Sigmoid colon (tissue), 4 donors: ENCODE results near the gene PTPRQ.
"Not testable (repeated sequence)": the region's sequence is repeated elsewhere in the genome, so short reads cannot be mapped to it uniquely, and the experiment has no call there.

Experiments used
- EP300 ChIP-seq, 4 donors: sonication (generic); formaldehyde crosslinking; IDR thresholded peaks; one replicate each; pipeline ENCODE4 v1.6.1; 2017; ENCODE audit warnings: antibody characterized with exemption in 4 of 4
- POLR2A ChIP-seq, 2 donors: fragments of 450-650 bp; IDR thresholded peaks; one replicate each; pipeline ENCODE4 v1.6.1; 2016; ENCODE audit warnings: antibody characterized with exemption in 2 of 2, mild to moderate bottlenecking in 2 of 2, moderate library complexity in 2 of 2
- POLR2AphosphoS5 ChIP-seq, 4 donors: sonication (generic); formaldehyde crosslinking; IDR thresholded peaks; one replicate each; pipeline ENCODE4 v1.6.1; 2017; ENCODE audit warnings: antibody characterized with exemption in 4 of 4
- TF ChIP-seq, protein P1 (sequence below), 4 experiments: fragments of 450-650 bp in 3 of 4; fragments of 200-600 bp in 1 of 4; IDR thresholded peaks; one replicate each; pipeline ENCODE4 v1.5.1; 2016 to 2019; ENCODE audit warnings: antibody characterized with exemption in 4 of 4, mild to moderate bottlenecking in 3 of 4, moderate library complexity in 2 of 4

DNA sequence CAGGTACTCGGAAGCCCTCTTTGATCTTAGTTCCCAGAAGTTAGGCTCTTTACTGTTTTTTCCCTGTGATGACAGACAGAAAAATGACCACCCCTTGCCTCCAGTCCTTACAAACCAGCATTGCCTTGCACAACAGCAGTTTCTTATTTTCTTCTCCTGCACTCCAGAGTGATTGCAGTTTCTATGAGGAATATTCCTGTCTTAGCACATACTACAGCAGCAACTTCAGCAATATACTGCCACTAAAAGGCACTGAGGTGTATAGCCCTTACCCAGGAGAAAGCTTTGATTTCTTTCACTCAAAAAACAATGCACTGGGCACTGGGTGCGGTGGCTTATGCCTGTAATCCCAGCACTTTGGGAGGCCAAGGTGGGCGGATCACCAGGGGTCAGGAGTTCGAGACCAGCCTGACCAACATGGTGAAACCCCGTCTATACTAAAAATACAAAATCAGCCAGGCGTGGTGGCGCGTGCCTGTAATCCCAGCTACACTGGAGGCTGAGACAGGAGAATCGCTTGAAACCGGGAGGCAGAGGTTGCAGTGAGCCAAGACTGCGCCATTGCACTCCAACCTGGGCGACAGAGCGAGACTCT, 232.1 kb downstream of the PTPRQ start:
- TF ChIP-seq, protein P1, sequence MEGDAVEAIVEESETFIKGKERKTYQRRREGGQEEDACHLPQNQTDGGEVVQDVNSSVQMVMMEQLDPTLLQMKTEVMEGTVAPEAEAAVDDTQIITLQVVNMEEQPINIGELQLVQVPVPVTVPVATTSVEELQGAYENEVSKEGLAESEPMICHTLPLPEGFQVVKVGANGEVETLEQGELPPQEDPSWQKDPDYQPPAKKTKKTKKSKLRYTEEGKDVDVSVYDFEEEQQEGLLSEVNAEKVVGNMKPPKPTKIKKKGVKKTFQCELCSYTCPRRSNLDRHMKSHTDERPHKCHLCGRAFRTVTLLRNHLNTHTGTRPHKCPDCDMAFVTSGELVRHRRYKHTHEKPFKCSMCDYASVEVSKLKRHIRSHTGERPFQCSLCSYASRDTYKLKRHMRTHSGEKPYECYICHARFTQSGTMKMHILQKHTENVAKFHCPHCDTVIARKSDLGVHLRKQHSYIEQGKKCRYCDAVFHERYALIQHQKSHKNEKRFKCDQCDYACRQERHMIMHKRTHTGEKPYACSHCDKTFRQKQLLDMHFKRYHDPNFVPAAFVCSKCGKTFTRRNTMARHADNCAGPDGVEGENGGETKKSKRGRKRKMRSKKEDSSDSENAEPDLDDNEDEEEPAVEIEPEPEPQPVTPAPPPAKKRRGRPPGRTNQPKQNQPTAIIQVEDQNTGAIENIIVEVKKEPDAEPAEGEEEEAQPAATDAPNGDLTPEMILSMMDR (IDR thresholded peaks at IDR 0.05), result not testable (repeated sequence)
- not testable (repeated sequence) for TF ChIP-seq POLR2A, POLR2AphosphoS5, EP300 (IDR thresholded peaks at IDR 0.05)
